ENCODE results near the gene GP9. TPM values are rescaled to one million over a fixed set of nuclear protein-coding genes. Genes with fewer than 3 reads are reported as not detected.
"Not testable (repeated sequence)": the region's sequence is repeated elsewhere in the genome, so short reads cannot be mapped to it uniquely, and the experiment has no call there.

GP9 gene
- polyA plus RNA-seq, 1 donor from 2014 or later = not detected

DNA sequence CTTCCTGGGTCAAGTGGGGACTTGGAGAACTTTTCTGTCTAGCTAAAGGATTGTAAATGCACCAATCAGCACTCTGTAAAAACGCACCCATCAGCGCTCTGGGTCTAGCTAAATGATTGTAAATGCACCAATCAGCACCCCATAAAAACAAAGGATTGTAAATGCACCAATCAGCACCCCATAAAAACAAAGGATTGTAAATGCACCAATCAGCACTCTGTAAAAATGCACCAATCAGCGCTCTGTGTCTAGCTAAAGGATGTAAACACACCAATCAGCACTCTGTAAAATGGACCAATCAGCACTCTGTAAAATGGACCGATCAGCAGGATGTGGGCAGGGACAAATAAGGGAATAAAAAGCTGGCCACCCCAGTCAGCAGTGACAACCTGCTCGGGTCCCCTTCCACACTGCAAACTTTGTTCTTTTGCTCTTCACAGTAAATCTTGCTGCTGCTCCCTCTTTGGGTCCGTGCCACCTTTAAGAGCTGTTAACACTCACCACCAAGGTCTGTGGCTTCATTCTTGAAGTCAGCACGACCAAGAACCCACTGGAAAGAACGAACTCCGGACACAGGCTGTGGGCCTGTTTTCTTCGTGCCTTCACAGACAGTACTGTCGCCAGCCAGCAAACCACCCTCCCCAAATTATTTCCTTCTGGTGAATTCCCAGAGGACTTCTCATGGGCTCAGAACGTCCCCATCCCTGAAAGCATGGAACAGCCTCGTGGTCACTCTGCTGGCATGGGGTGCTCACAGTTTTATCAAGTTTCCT, 8.9 kb downstream of the GP9 start:
- not testable (repeated sequence) for H3K4me3 ChIP-seq (ENCODE audit: low read length); H3K9me3 ChIP-seq (ENCODE audit: low read length); H3K36me3 ChIP-seq (ENCODE audit: insufficient read depth, low read length); H3K79me2 ChIP-seq (replicated peaks; ENCODE audit: insufficient read depth, low read length); H3K27me3 ChIP-seq (ENCODE audit: insufficient read depth, low read depth, low read length); H3K9ac ChIP-seq (ENCODE audit: low read length); H4K20me1 ChIP-seq (ENCODE audit: insufficient read depth); H2AFZ ChIP-seq (ENCODE audit: low read depth, low read length); H3K4me2 ChIP-seq (ENCODE audit: low read length); H3K27ac ChIP-seq (ENCODE audit: low read length); H3F3A ChIP-seq (ENCODE audit: insufficient read depth, low read length, poor library complexity, severe bottlenecking); H3K9me2 ChIP-seq (ENCODE audit: insufficient read depth, low read length)

DNA sequence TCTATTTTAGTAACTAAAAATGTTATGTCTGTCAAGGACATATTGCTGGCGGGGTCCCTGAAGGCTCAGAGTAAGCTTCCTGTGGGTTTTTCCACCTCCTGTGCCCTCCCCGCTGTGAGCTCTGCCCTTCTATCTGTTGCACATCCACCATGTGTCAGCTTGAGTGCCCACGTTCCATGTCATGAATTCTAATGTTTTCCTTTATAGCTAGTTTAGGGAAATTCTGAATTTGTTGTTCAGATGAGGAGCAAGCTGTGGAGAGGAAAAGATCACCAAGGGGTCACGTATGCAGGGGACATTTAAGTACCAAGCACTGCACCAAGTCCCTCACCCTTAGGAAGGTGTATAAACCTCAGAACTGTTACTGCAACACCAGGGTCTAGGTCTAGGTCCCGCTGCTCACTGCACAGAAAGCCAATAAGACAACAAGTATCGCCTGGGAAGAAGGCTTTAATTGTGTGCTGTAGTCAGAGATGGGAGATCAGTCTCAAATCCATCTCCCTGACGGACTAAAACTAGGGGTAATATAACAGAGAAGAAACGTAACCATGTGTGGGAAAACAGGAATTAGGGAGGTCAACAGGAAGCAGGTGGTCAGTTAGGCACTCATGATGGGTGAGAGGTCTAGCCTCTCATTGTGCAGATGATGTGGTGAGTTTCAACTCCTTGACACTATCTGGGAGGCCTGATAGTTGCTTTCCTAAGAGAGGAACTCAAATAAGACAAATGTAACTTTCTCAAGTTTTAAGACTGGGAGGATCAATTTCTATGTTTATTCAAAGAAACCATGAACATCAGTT, 9.7 kb downstream of the GP9 start:
- H3K9me3 ChIP-seq (ENCODE audit: low read length) = no peaks in the 10 kb centered on the region
- no peaks in the 10 kb centered on the region for H3K79me2 ChIP-seq (replicated peaks; ENCODE audit: insufficient read depth, low read length)
- no peak overlapping the region for H3K4me2 ChIP-seq (ENCODE audit: low read length)
- no peaks in the 10 kb centered on the region for H3K36me3 ChIP-seq (ENCODE audit: insufficient read depth, low read length)
- no peak for TF ChIP-seq MXI1 (conservative IDR thresholded peaks at IDR 0.05; ENCODE audit: poor library complexity, severe bottlenecking)
- no peaks in the 10 kb centered on the region for H4K20me1 ChIP-seq (ENCODE audit: insufficient read depth)
- H3K9me2 ChIP-seq (ENCODE audit: insufficient read depth, low read length) = no peaks in the 10 kb centered on the region
- no peak overlapping the region for H3K27ac ChIP-seq (ENCODE audit: low read length)
- H2AFZ ChIP-seq (ENCODE audit: low read depth, low read length) = no peak overlapping the region
- H3F3A ChIP-seq (ENCODE audit: insufficient read depth, low read length, poor library complexity, severe bottlenecking) = no peaks in the 10 kb centered on the region
- H3K4me3 ChIP-seq (ENCODE audit: low read length) = no peak overlapping the region
- no peak overlapping the region for H3K9ac ChIP-seq (ENCODE audit: low read length)
- H3K27me3 ChIP-seq (ENCODE audit: insufficient read depth, low read depth, low read length) = no peaks in the 10 kb centered on the region

DNA sequence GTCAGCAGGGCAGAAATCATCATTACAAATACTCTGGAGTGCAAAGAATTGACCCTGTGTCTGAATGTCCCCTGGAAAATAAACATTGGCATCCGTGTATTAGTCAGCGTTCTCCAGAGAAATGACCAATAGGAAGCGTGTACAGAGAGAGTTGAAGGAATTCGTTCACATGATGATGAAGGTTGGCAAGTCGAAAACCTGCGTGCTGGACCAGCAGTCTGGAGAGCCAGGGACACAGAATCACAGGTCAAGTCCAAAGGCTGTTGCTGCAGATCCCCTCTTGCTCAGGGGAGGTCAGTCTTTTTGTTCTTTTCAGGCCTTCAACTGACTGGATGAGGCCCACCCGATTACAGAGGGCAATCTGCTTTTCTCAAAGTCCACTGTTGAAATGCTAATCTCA, 16.6 kb downstream of the GP9 start:
- no peaks in the 10 kb centered on the region for H3K36me3 ChIP-seq (ENCODE audit: insufficient read depth, low read length)
- no peak overlapping the region for H3K4me3 ChIP-seq (ENCODE audit: low read length)
- TF ChIP-seq TAF1 (IDR thresholded peaks at IDR 0.05; ENCODE audit: low read depth) = no peak
- TF ChIP-seq EZH2 (IDR thresholded peaks at IDR 0.05; ENCODE audit: borderline replicate concordance, insufficient read depth, low read length, poor library complexity, severe bottlenecking) = no peak
- no peak for TF ChIP-seq MXI1 (conservative IDR thresholded peaks at IDR 0.05; ENCODE audit: poor library complexity, severe bottlenecking)
- no peak for TF ChIP-seq RAD21 (conservative IDR thresholded peaks at IDR 0.05)
- no peak for TF ChIP-seq POLR2AphosphoS5 (IDR thresholded peaks at IDR 0.05)
- TF ChIP-seq, protein P1, sequence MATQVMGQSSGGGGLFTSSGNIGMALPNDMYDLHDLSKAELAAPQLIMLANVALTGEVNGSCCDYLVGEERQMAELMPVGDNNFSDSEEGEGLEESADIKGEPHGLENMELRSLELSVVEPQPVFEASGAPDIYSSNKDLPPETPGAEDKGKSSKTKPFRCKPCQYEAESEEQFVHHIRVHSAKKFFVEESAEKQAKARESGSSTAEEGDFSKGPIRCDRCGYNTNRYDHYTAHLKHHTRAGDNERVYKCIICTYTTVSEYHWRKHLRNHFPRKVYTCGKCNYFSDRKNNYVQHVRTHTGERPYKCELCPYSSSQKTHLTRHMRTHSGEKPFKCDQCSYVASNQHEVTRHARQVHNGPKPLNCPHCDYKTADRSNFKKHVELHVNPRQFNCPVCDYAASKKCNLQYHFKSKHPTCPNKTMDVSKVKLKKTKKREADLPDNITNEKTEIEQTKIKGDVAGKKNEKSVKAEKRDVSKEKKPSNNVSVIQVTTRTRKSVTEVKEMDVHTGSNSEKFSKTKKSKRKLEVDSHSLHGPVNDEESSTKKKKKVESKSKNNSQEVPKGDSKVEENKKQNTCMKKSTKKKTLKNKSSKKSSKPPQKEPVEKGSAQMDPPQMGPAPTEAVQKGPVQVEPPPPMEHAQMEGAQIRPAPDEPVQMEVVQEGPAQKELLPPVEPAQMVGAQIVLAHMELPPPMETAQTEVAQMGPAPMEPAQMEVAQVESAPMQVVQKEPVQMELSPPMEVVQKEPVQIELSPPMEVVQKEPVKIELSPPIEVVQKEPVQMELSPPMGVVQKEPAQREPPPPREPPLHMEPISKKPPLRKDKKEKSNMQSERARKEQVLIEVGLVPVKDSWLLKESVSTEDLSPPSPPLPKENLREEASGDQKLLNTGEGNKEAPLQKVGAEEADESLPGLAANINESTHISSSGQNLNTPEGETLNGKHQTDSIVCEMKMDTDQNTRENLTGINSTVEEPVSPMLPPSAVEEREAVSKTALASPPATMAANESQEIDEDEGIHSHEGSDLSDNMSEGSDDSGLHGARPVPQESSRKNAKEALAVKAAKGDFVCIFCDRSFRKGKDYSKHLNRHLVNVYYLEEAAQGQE (IDR thresholded peaks at IDR 0.05; ENCODE audit: borderline replicate concordance) = no peak
- TF ChIP-seq EP300 (conservative IDR thresholded peaks at IDR 0.05; ENCODE audit: poor library complexity, severe bottlenecking) = no peak
- no peak for TF ChIP-seq SMC3 (conservative IDR thresholded peaks at IDR 0.05; ENCODE audit: poor library complexity)
- TF ChIP-seq, protein P2, sequence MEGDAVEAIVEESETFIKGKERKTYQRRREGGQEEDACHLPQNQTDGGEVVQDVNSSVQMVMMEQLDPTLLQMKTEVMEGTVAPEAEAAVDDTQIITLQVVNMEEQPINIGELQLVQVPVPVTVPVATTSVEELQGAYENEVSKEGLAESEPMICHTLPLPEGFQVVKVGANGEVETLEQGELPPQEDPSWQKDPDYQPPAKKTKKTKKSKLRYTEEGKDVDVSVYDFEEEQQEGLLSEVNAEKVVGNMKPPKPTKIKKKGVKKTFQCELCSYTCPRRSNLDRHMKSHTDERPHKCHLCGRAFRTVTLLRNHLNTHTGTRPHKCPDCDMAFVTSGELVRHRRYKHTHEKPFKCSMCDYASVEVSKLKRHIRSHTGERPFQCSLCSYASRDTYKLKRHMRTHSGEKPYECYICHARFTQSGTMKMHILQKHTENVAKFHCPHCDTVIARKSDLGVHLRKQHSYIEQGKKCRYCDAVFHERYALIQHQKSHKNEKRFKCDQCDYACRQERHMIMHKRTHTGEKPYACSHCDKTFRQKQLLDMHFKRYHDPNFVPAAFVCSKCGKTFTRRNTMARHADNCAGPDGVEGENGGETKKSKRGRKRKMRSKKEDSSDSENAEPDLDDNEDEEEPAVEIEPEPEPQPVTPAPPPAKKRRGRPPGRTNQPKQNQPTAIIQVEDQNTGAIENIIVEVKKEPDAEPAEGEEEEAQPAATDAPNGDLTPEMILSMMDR (IDR thresholded peaks at IDR 0.05; ENCODE audit: poor library complexity, severe bottlenecking) = no peak
- no peak overlapping the region for H3K9ac ChIP-seq (ENCODE audit: low read length)
- no peaks in the 10 kb centered on the region for H3K9me3 ChIP-seq (ENCODE audit: low read length)
- no peak overlapping the region for H3K27ac ChIP-seq (ENCODE audit: low read length)
- H3F3A ChIP-seq (ENCODE audit: insufficient read depth, low read length, poor library complexity, severe bottlenecking) = no peaks in the 10 kb centered on the region
- H2AFZ ChIP-seq (ENCODE audit: low read depth, low read length) = no peak overlapping the region
- H3K27me3 ChIP-seq (ENCODE audit: insufficient read depth, low read depth, low read length) = no peaks in the 10 kb centered on the region
- H3K79me2 ChIP-seq (replicated peaks; ENCODE audit: insufficient read depth, low read length) = no peaks in the 10 kb centered on the region
- no peaks in the 10 kb centered on the region for H3K9me2 ChIP-seq (ENCODE audit: insufficient read depth, low read length)
- H4K20me1 ChIP-seq (ENCODE audit: insufficient read depth) = no peaks in the 10 kb centered on the region
- H3K4me2 ChIP-seq (ENCODE audit: low read length) = no peak overlapping the region
